ENCODE data around the gene EMP3. TPM values are rescaled to one million over a fixed set of nuclear protein-coding genes. Genes with fewer than 3 reads are reported as not detected.
A peak's percentile ranks its signal among the peaks of the same experiment; 100 is the strongest.

EMP3 gene
- total and polyA plus RNA-seq, 2 of the 13 experiments (the other 11 are each of a cell fraction or from before 2014, with no cell fraction given) = 2.2 to 7.8 TPM

GRCh38 chr19:48363500-48363809 lies 38.1 kb downstream of the EMP3 start (continued):
- TF ChIP-seq, protein P1, sequence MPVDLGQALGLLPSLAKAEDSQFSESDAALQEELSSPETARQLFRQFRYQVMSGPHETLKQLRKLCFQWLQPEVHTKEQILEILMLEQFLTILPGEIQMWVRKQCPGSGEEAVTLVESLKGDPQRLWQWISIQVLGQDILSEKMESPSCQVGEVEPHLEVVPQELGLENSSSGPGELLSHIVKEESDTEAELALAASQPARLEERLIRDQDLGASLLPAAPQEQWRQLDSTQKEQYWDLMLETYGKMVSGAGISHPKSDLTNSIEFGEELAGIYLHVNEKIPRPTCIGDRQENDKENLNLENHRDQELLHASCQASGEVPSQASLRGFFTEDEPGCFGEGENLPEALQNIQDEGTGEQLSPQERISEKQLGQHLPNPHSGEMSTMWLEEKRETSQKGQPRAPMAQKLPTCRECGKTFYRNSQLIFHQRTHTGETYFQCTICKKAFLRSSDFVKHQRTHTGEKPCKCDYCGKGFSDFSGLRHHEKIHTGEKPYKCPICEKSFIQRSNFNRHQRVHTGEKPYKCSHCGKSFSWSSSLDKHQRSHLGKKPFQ (CRISPR knock-in tag; IDR thresholded peaks at IDR 0.05; ENCODE audit: insufficient replicate concordance) = no peak
- TF ChIP-seq ZNF414 (CRISPR knock-in tag; IDR thresholded peaks at IDR 0.05) = no peak
- TF ChIP-seq TOE1 (CRISPR knock-in tag; IDR thresholded peaks at IDR 0.05) = 0 out of 2 replicates have a peak, but pooled peaks have one; percentile 35
- no peak for TF ChIP-seq DR1 (CRISPR knock-in tag; IDR thresholded peaks at IDR 0.05)
- 0 out of 2 replicates have a peak, but pooled peaks have one; percentile 5 for TF ChIP-seq ZNF678 (CRISPR knock-in tag; IDR thresholded peaks at IDR 0.05)
- no peak for TF ChIP-seq RXRB (CRISPR knock-in tag; IDR thresholded peaks at IDR 0.05; ENCODE audit: borderline replicate concordance)
- peak; percentile 43; the same call in 1 of the 2 replicates for TF ChIP-seq ZNF629 (CRISPR knock-in tag; conservative IDR thresholded peaks at IDR 0.05)
- no peak for TF ChIP-seq KMT2B (CRISPR knock-in tag; IDR thresholded peaks at IDR 0.05)
- TF ChIP-seq ZFP82 (CRISPR knock-in tag; IDR thresholded peaks at IDR 0.05; ENCODE audit: borderline replicate concordance) = no peak
- no peak for TF ChIP-seq CCDC6 (CRISPR knock-in tag; IDR thresholded peaks at IDR 0.05)
- no peak for TF ChIP-seq ADNP (CRISPR knock-in tag; IDR thresholded peaks at IDR 0.05)
- TF ChIP-seq ZNF33A (CRISPR knock-in tag; IDR thresholded peaks at IDR 0.05; ENCODE audit: borderline replicate concordance) = no peak
- no peak for TF ChIP-seq E2F1 (CRISPR knock-in tag; IDR thresholded peaks at IDR 0.05)
- TF ChIP-seq ZNF770 (CRISPR knock-in tag; IDR thresholded peaks at IDR 0.05) = no peak
- TF ChIP-seq RCOR2 (CRISPR knock-in tag; IDR thresholded peaks at IDR 0.05) = no peak
- no peak; the same call in 1 of the 2 replicates for TF ChIP-seq RFXAP (CRISPR knock-in tag; IDR thresholded peaks at IDR 0.05; ENCODE audit: borderline replicate concordance)
- TF ChIP-seq ZNF674 (CRISPR knock-in tag; IDR thresholded peaks at IDR 0.05; ENCODE audit: low read depth) = no peak
- no peak for TF ChIP-seq USF2 (IDR thresholded peaks at IDR 0.05; ENCODE audit: low read depth, low read length)
- no peak for TF ChIP-seq USF2 (CRISPR knock-in tag; IDR thresholded peaks at IDR 0.05; ENCODE audit: borderline replicate concordance)
- TF ChIP-seq ZKSCAN8 (CRISPR knock-in tag; IDR thresholded peaks at IDR 0.05; ENCODE audit: borderline replicate concordance) = no peak
- no peak for TF ChIP-seq ZNF878 (CRISPR knock-in tag; IDR thresholded peaks at IDR 0.05)
- no peak for TF ChIP-seq ZNF772 (CRISPR knock-in tag; IDR thresholded peaks at IDR 0.05)
